A172 (cell line): ENCODE measurements around the gene ANXA7. TPM values are rescaled to one million over a fixed set of nuclear protein-coding genes. Genes with fewer than 3 reads are reported as not detected.
A peak's percentile ranks its signal among the peaks of the same experiment; 100 is the strongest.

Experiments
- DNase-seq: peaks from one replicate; pipeline ENCODE4 v3.0.0-alpha.2; 2015; ENCODE audit warnings: low spot score
- total RNA-seq: library from RNA; depleted of rRNA; stranded (reverse); fragments of >200 nt; shearing (Covaris generic); gene quantifications from 2 replicates; pipeline ENCODE4 v1.2.3, GENCODE V29; 2014; rRNA removed

Gene ANXA7
- total RNA-seq, result 200 and 216 TPM in 2 replicates

- DNase-seq, result peak; percentile 81
These were observed at the start of gene ANXA7 for GRCh38 chr10:73413528-73414229. Gene ANXA7, minus strand, starts transcription at chr10:73414058. Its CDS starts 13,202 bp downstream, at chr10:73400856.

GRCh38 chr10:73460897-73461296 lies 47.0 kb upstream of the ANXA7 start:
- no peak for DNase-seq

GRCh38 chr10:73459683-73460314 lies 45.9 kb upstream of the ANXA7 start:
- DNase-seq, result no peak

GRCh38 chr10:73456187-73456890 lies 42.5 kb upstream of the ANXA7 start:
- no peak for DNase-seq

GRCh38 chr10:73449113-73449512 lies 35.3 kb upstream of the ANXA7 start:
- no peak for DNase-seq

- no peak for DNase-seq
These were observed 34.5 kb upstream of the ANXA7 start for GRCh38 chr10:73448384-73448783.

- no peak for DNase-seq
These were observed 33.1 kb upstream of the ANXA7 start for GRCh38 chr10:73446926-73447325.

GRCh38 chr10:73444457-73444856 lies 30.6 kb upstream of the ANXA7 start:
- no peak for DNase-seq

GRCh38 chr10:73439605-73440312 lies 25.9 kb upstream of the ANXA7 start:
- peak; percentile 23 for DNase-seq

GRCh38 chr10:73439055-73439454 lies 25.2 kb upstream of the ANXA7 start:
- DNase-seq, result no peak

GRCh38 chr10:73433538-73433867 lies 19.6 kb upstream of the ANXA7 start, which contains the start of gene MSS51:
Gene MSS51, minus strand, starts transcription at chr10:73433561. Its CDS starts 5,277 bp downstream, at chr10:73428284.
- no peak for DNase-seq

- no peak for DNase-seq
These were observed 19.0 kb upstream of the ANXA7 start for GRCh38 chr10:73432646-73433537.

- DNase-seq, result no peak
These were observed 12.5 kb upstream of the ANXA7 start for GRCh38 chr10:73426318-73426717.

- no peak for DNase-seq
These were observed 10.6 kb upstream of the ANXA7 start for GRCh38 chr10:73424478-73424877.

- DNase-seq, result no peak
These were observed 9.5 kb upstream of the ANXA7 start for GRCh38 chr10:73423309-73423708.

- DNase-seq, result no peak
These were observed 2.7 kb upstream of the ANXA7 start for GRCh38 chr10:73416571-73416970.

- DNase-seq, result no peak
These were observed 530 bp upstream of the ANXA7 start for GRCh38 chr10:73414230-73414945.

GRCh38 chr10:73413108-73413527 lies 740 bp downstream of the ANXA7 start:
- DNase-seq, result peak; percentile 64

GRCh38 chr10:73410897-73411296 lies 3.0 kb downstream of the ANXA7 start:
- DNase-seq, result no peak

- DNase-seq, result no peak
These were observed 4.8 kb downstream of the ANXA7 start for GRCh38 chr10:73408978-73409521.
